Thyroid gland (tissue), 4 donors: ENCODE data around the gene FNBP1.

Experiments used
- POLR2A ChIP-seq, 2 donors: fragments of 450-650 bp; IDR thresholded peaks; one replicate each; pipeline ENCODE4 v1.6.1; 2017; ENCODE audit warnings: antibody characterized with exemption in 2 of 2, mild to moderate bottlenecking in 2 of 2, moderate library complexity in 1 of 2
- TF ChIP-seq, protein P1 (sequence below), 6 experiments: fragments of 200-600 bp in 3 of 6; fragments of 450-650 bp in 3 of 6; sonication (generic) in 3 of 6; IDR thresholded peaks; one replicate each; pipeline ENCODE4 v1.5.1; 2016 to 2019; ENCODE audit warnings: antibody characterized with exemption in 6 of 6, mild to moderate bottlenecking in 2 of 6, inconsistent platforms in 1 of 6, moderate library complexity in 1 of 6

DNA sequence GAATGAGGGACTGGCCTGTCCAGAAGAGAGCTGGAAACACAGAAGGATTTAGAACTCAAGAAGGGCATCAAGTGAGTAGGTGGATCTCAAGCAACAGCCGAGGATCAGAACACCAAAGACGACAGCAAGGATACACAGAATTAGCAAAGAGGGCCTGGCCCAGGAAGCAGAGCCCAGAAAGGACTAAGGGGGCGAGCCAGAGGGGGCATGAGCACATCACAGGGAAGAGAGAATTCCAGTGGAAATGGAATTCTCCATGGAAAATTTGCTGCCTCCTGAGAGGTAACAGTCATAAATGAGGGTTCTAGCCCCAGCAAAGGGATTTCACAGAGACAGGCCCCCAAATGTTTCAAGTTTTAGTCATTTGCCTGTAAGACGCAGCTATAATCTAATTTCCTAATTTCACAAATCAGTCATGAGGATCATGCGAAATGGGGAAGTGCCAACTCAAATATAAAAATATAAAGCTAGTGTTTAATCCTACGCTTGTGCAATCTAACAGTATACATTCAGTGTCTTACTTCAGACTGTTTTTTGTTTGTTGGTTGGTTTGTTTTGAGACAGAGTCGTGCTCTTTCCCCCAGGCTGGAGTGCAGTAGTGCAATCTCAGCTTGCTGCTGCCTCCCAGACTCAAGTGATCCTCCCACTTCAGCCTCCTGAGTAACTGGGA is 46.7 kb downstream of the FNBP1 start:
- no peak for TF ChIP-seq POLR2A (IDR thresholded peaks at IDR 0.05)
- TF ChIP-seq, protein P1, sequence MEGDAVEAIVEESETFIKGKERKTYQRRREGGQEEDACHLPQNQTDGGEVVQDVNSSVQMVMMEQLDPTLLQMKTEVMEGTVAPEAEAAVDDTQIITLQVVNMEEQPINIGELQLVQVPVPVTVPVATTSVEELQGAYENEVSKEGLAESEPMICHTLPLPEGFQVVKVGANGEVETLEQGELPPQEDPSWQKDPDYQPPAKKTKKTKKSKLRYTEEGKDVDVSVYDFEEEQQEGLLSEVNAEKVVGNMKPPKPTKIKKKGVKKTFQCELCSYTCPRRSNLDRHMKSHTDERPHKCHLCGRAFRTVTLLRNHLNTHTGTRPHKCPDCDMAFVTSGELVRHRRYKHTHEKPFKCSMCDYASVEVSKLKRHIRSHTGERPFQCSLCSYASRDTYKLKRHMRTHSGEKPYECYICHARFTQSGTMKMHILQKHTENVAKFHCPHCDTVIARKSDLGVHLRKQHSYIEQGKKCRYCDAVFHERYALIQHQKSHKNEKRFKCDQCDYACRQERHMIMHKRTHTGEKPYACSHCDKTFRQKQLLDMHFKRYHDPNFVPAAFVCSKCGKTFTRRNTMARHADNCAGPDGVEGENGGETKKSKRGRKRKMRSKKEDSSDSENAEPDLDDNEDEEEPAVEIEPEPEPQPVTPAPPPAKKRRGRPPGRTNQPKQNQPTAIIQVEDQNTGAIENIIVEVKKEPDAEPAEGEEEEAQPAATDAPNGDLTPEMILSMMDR (IDR thresholded peaks at IDR 0.05), result no peak
